H1 (cell line): ENCODE data around the gene NRXN2.

Experiments
- CHD2 ChIP-seq: IDR thresholded peaks from 2 replicates; pipeline ENCODE4 v1.6.1; 2012; ENCODE audit warnings: low read length, improper control_type of control experiment
- CTCF ChIP-seq, 3 experiments: IDR thresholded peaks; 1 replicate in 2 of 3; 2 replicates in 1 of 3; pipeline versions ENCODE4 v1.5.1 to v1.6.1; 2011; ENCODE audit warnings: low read length in 3 of 3, mild to moderate bottlenecking in 3 of 3, inconsistent platforms in 2 of 3, low read depth in 1 of 3, moderate library complexity in 1 of 3; ENCODE audit not compliant: insufficient read depth in 1 of 3; ENCODE audit errors: control extremely low read depth in 1 of 3

- TF ChIP-seq CTCF (IDR thresholded peaks at IDR 0.05; ENCODE audit: control extremely low read depth in 1 of 3, insufficient read depth in 1 of 3, low read depth in 1 of 3, low read length in 3 of 3) (no peak), CHD2 (no peak)
Measured at GRCh38 chr11:64695548-64695947, 27.4 kb downstream of the NRXN2 start.
